Nephron (organoid): ENCODE measurements around the gene AGAP1.

ENCODE experiments used
- H3K27ac Mint-ChIP-seq, 3 experiments: 2 replicates each; pipeline ENCODE4 v1.8.0; 2020; ENCODE audit warnings: mixed read lengths in 3 of 3, mild to moderate bottlenecking in 2 of 3, moderate library complexity in 1 of 3
- H3K27me3 Mint-ChIP-seq: 2 replicates; pipeline ENCODE4 v1.8.0; 2021; ENCODE audit warnings: low read depth, mild to moderate bottlenecking, moderate library complexity, mixed read lengths
- H3K36me3 Mint-ChIP-seq: 2 replicates; pipeline ENCODE4 v1.8.0; 2020; ENCODE audit warnings: low read depth, mixed read lengths
- H3K4me1 Mint-ChIP-seq: 2 replicates; pipeline ENCODE4 v1.8.0; 2020; ENCODE audit warnings: mixed read lengths
- H3K4me3 Mint-ChIP-seq, 3 experiments: 2 replicates each; pipeline ENCODE4 v1.8.0; 2020; ENCODE audit warnings: mild to moderate bottlenecking in 3 of 3, mixed read lengths in 3 of 3, moderate library complexity in 2 of 3
- H3K9me3 Mint-ChIP-seq: 2 replicates; pipeline ENCODE4 v1.8.0; 2020; ENCODE audit warnings: mixed read lengths
- TF ChIP-seq, protein P1 (sequence below), 3 experiments: fragments of 200-600 bp; sonication (generic); IDR thresholded peaks; one replicate each; pipeline ENCODE4 v1.5.0; 2021; ENCODE audit warnings: antibody characterized with exemption in 3 of 3; ENCODE audit not compliant: unreplicated experiment in 3 of 3

The AGAP1 gene

GRCh38 chr2:235614176-235614860 lies 120.5 kb downstream of the AGAP1 start:
- H3K4me3 Mint-ChIP-seq: no peak overlapping the region
- H3K4me1 Mint-ChIP-seq: peaks cover 34% of the 10 kb centered on the region
- peaks cover 4% of the 10 kb centered on the region for H3K36me3 Mint-ChIP-seq
- TF ChIP-seq, protein P1, sequence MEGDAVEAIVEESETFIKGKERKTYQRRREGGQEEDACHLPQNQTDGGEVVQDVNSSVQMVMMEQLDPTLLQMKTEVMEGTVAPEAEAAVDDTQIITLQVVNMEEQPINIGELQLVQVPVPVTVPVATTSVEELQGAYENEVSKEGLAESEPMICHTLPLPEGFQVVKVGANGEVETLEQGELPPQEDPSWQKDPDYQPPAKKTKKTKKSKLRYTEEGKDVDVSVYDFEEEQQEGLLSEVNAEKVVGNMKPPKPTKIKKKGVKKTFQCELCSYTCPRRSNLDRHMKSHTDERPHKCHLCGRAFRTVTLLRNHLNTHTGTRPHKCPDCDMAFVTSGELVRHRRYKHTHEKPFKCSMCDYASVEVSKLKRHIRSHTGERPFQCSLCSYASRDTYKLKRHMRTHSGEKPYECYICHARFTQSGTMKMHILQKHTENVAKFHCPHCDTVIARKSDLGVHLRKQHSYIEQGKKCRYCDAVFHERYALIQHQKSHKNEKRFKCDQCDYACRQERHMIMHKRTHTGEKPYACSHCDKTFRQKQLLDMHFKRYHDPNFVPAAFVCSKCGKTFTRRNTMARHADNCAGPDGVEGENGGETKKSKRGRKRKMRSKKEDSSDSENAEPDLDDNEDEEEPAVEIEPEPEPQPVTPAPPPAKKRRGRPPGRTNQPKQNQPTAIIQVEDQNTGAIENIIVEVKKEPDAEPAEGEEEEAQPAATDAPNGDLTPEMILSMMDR (IDR thresholded peaks at IDR 0.05; ENCODE audit: unreplicated experiment in 3 of 3): no peak
- no peaks in the 10 kb centered on the region for H3K9me3 Mint-ChIP-seq
- H3K27ac Mint-ChIP-seq: no peak overlapping the region
- peaks cover 8% of the 10 kb centered on the region for H3K27me3 Mint-ChIP-seq

- no peaks in the 10 kb centered on the region for H3K9me3 Mint-ChIP-seq
- H3K27me3 Mint-ChIP-seq: peaks cover 8% of the 10 kb centered on the region
- H3K36me3 Mint-ChIP-seq: peaks cover 4% of the 10 kb centered on the region
- peaks cover 31% of the 10 kb centered on the region for H3K4me1 Mint-ChIP-seq
- no peak overlapping the region for H3K4me3 Mint-ChIP-seq
- H3K27ac Mint-ChIP-seq: peak overlapping the region in 2 of 3 experiments; percentile 52 to 87
- TF ChIP-seq, protein P1 (IDR thresholded peaks at IDR 0.05; ENCODE audit: unreplicated experiment in 3 of 3): no peak
These were observed 121.3 kb downstream of the AGAP1 start for GRCh38 chr2:235614900-235615712.

DNA sequence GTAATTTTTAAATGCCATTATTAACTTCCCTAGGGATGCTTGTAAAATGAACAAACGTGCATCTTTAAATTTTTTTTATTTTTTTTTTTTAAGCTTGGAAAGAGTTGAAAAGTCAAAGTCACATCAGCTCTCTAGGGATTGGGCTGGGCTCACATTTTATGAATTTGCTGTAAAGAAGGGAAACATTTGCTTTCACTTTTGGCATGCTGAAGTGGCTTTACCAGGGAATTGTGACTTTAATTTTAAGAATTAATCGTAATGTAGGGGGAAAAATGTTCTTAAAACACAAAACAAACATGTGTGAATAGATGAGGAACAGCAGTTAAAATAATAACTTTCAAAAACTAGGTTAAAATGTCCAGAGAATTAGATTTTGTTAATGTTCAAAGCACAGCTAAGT lies 123.0 kb downstream of the AGAP1 start:
- TF ChIP-seq, protein P1 (IDR thresholded peaks at IDR 0.05; ENCODE audit: unreplicated experiment in 3 of 3): no peak
- Mint-ChIP-seq H3K4me1 (peaks cover 23% of the 10 kb centered on the region), H3K4me3 (no peak overlapping the region), H3K27me3 (peaks cover 8% of the 10 kb centered on the region), H3K27ac (peak overlapping the region in 1 of 3 experiments; percentile 55), H3K9me3 (no peaks in the 10 kb centered on the region), H3K36me3 (peaks cover 4% of the 10 kb centered on the region)

DNA sequence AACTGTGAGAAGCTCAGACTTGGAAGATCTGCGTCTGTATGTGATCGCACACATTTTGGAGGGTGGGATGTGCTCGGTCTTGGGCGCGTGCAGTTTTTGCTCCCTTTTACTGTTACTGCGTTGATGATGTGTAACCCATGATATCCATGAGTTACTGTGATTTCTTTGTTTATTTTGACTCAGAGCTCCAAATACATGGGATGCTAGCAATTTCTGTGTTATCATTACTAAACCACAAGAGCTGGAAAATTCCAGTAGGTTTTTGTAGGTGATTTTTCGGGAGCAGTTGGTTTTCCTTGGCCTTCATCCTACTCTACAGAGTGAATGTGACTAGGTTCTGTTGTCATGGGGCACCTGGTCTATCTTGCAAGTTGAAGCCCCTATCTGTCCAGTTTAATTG lies 124.2 kb downstream of the AGAP1 start:
- Mint-ChIP-seq H3K4me1 (peaks cover 26% of the 10 kb centered on the region), H3K27ac (no peak overlapping the region), H3K36me3 (peaks cover 4% of the 10 kb centered on the region), H3K4me3 (no peak overlapping the region), H3K9me3 (no peaks in the 10 kb centered on the region), H3K27me3 (peaks cover 8% of the 10 kb centered on the region)
- TF ChIP-seq, protein P1 (IDR thresholded peaks at IDR 0.05; ENCODE audit: unreplicated experiment in 3 of 3): no peak

DNA sequence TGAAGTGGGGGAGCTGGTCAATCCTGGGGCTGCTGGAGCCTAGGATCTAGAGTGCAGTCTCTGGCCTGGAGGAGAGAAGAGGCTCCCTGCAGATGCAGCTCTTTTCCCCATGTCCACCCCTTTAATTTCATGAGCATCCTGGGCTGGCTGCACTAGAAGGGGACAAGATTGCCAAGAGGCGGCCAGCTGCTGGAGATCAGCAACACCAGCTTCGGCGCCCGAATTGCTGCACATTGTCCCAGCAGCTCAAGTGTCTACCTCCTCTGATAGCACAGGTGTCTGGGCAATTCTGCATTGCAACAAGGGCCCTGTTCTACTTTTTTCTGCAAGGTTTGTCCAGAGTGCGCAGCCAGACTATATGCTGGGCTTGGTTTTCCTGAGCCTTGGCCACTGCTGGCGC lies 125.7 kb downstream of the AGAP1 start:
- no peaks in the 10 kb centered on the region for H3K9me3 Mint-ChIP-seq
- H3K4me3 Mint-ChIP-seq: no peak overlapping the region
- peaks cover 27% of the 10 kb centered on the region for H3K4me1 Mint-ChIP-seq
- H3K27ac Mint-ChIP-seq: no peak overlapping the region
- TF ChIP-seq, protein P1 (IDR thresholded peaks at IDR 0.05; ENCODE audit: unreplicated experiment in 3 of 3): no peak
- peaks cover 8% of the 10 kb centered on the region for H3K27me3 Mint-ChIP-seq
- H3K36me3 Mint-ChIP-seq: peaks cover 4% of the 10 kb centered on the region
